Hematopoietic multipotent progenitor cell treated with erythropoietin and hydrocortisone succinate and interleukin-3 and kit ligand, for 8 days (in vitro differentiated cells): Measurements from ENCODE around the gene THRSP.

ENCODE experiments used
- DNase-seq: peaks from one replicate; pipeline ENCODE4 v3.0.0-alpha.2; 2015

The THRSP gene

DNA sequence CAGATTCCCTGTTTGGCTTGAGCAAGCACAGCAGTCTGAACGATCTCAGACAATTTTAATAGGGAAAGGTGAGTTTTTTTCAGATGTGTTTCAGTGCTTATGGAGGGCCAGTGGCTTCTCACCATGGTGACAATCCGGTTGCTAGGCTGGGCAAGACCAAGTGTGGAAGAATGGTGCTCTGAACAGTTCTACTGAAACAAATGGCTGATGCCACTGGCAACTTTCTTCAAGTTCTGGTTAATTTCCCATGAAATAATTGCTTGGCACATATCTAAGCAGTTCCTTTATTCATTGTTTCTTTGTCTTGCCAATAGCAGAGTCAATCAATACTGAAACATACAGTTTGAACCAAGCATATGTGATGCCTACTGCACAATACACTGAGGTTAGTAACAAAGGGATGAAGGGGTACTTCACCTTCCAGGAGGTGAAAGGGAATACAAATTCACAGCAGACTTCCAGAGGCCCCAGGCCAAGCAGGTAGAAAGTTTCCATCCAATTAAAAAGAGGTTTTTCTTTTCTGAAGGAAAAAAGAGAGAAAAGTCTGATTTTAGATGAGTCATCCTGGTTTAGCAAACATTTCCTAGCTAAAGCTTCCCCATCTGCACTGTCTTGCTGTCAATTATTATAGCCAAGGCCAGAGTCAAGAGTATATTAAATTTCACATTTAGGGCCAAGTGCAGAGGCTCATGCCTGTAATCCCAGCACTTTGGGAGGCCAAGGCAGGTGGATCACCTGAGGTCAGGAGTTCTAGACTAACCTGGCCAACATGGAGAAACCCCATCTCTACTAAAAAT is 37.2 kb downstream of the THRSP start:
- no peak for DNase-seq

DNA sequence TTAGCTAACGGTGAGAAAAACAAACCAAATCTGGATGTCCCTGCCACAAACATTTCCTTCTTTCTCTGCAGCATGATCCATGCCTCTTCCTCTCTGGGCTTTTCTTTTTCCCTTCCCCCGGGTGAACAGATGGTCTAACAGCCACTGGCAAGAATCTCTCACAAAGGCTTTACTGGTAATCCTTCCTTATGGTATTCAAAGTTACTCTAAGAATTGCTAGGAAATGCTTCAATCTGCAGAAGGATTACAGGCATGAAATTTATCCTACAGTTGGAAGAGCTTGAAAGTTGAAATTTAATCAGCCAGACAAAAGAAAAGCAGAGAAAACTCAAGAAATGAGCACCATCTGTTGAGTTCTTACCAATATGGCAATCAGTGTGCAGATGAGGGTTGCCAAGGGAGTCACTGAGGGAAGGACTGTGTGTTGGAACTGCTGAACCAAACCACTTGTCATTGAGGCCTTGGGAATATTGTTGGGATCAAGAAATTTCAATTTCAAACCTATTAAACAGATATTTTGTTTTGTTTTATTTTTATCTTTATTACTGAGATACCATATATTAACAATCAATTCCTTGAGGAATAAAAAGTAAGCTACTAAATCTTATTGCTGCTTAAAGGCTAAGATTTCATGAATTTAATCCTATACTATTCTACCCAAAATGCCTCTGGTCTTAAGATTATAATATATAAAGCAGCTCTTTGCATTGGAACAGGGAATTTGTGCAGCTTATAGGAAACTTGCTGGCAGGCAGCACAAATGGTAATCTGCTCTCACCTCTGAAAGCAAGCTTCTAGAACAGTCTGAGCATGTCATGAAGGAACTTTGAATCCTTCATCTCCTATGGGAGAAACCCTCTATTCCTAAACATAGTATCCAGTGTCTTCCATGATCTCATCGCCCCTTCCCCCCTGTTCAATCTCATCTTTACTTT is 45.7 kb downstream of the THRSP start:
- no peak for DNase-seq

DNA sequence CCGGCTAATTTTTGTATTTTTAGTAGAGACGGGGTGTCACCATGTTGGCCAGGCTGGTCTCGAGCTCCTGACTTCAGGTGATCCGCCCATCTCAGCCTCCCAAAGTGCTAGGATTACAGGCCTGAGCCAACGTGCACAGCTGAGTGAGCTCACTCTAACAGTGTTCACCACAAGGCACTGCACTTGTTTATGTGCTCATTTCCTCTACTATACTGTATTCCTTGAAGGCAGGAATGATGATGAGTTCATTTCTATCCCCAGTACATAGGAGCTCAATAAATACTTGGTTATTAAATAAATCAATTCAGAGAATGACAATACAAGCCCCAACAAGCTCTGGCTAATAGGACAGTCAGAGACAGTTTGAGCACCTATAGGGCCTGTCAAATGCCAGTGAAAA is 46.7 kb downstream of the THRSP start:
- DNase-seq = no peak

DNA sequence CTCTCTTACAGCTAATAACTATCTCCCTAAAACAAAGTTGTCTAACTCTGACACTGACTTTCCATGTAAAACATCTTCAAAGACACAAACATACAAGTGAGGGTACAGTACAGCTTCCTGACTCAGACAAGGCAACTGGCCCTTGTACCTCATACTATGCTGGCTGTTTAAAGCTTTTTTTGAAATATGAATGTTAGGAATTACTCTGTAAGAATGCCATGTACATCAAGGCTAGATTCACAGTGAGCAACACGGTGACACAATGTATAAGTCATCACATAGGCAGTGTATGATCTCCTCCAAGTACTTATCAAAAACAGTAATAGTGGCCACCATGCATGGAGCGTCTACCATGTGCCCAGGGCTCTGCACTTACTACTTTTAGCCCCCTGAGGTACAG is 47.2 kb downstream of the THRSP start:
- no peak for DNase-seq

DNA sequence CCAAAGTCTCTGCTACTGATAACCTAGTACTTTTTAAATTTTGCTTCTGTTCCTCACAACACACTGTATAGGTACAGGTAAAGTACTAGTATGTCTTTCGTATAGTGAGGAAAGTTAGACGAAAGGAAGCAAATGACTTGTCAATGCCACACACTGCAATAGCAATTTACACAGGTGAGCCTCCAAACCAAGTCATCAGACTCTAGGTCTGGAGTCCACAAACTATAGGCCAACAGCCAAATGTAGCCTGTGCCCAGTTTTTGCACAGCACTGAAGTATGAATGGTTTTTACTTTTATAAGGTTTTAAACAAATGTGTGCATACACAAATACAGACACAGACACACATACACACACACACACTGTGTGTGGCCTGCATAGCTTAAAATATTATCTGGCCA is 47.6 kb downstream of the THRSP start:
- no peak for DNase-seq

DNA sequence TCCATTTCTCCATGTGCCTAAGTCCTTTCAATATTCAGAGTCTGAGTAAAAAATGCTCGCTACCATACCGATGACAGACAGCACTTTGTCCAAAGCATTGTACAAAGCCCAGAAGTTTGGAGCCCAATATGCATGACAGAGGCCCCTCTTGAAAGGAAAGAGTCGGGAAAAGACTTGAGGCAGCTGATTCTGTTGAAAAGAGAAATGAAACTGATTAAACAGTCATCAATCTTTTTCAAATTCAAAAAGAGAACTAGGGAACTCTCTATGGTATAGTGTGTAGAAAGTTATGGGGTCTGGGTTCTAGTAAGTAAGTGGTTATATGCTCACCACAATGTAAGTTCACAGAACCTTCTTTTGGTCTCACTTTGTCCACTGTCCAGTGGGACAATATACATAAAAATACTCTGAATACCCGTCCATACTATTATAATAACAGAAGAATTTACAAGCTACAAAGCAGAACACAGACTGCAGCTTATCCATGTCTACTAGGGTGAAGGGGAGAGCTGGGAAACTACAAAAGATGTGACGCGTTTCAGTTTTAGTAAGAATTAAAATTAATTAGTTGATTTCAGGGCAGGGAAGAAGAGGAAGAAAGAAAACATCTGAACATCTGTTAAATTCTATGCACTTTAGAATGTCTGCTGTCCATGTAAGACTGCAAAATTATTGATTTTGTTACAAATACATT is 49.1 kb downstream of the THRSP start:
- DNase-seq = no peak
